HG03060 (cell line): ENCODE measurements around the gene ST3GAL3.

ENCODE experiments used
- ATAC-seq: cut with Tn5 transposase; IDR thresholded peaks from one replicate; pipeline ENCODE4 v1.9.1; 2021; ENCODE audit warnings: low read depth, moderate number of reproducible peaks; ENCODE audit not compliant: unreplicated experiment

The ST3GAL3 gene, protein sequence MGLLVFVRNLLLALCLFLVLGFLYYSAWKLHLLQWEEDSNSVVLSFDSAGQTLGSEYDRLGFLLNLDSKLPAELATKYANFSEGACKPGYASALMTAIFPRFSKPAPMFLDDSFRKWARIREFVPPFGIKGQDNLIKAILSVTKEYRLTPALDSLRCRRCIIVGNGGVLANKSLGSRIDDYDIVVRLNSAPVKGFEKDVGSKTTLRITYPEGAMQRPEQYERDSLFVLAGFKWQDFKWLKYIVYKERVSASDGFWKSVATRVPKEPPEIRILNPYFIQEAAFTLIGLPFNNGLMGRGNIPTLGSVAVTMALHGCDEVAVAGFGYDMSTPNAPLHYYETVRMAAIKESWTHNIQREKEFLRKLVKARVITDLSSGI

DNA sequence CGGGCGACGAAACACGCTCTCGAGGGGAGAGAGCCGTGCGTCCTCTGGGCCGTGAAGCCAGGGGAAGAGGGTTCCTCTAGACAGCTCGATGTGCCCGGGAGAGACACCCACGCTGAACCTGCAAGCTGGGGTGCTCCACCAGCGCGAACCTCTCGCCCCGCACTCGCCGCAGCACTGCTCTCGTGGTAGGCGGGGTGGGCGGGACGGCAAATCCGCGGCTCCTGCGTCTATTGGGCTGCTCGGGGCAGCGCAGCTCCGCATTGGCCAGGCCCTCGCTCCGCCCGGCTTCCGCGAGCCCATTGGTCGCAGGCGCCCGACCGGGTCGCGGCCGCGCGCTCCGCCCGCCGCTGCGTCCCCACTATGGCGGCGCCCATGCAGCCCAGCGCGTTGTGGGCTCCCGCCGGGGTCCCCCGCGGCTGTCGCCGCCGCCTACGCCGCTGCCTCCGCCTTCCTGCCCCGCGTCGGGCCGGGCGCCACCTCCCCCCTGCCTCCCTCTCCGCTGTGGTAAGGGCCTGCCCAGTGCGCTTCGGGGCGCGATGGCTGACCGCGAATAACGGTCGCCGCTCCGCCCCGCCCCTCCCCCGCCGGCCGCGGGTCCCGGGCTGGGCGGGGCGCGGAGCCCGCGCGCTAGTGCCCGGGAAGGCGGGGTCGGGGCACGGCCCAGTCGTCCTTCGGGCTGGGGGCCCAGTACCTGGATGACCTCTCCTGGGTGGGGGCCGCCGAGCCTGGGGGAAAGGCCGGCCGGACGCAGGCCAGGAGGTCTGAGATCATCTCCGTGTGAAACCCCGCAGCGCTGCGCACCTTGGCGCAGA, at the start of gene ST3GAL3:
ST3GAL3 (plus strand) TSS at position 347 of the 812 bp plus-strand sequence. CDS start 28,727 bp downstream, outside the sequence.
- peak; percentile 59 for ATAC-seq

DNA sequence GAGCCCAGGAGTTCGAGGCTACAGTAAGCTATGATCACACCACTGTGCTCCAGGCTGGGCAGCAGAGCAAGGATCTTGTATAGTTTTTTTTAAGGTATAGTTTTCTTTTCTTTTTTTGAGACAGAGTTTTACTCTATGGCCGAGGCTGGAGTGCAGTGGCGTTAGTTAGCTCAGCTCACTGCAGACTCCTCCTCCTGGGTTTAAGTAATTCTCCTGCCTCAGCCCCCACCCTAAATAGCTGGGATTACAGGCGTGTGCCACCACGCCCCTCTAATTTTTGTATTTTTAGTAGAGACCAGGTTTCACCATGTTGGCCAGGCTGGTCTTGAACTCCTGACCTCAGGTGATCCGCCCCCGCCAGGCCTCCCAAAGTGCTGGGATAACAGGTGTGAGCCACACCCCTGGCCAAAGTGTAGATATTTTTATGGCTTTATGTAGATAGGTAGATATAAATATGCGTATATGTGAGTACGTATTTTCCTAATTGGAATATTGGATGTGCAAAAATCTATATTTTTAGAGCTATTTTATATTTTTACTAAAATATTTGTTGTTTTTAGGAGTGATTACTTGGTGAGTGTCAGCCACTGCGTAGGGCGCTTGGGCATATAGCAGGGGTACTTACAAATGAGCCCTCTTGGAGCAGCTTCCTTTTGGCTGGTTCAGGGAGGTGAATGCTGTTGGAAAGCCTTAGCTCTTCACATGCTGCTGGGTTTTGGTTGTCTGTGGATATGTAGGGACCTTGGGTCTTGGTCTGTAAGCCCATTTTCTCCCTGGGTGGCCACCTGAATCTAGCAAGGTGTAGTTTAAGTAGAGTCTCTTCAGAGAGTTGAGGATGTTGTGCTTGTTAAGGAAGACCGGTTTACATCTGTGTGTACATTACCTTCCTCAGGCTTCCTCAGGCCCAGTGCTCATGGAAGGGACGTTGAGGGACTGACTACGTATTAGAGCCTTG, 47.8 kb upstream of the ST3GAL3 start:
- no peak for ATAC-seq

DNA sequence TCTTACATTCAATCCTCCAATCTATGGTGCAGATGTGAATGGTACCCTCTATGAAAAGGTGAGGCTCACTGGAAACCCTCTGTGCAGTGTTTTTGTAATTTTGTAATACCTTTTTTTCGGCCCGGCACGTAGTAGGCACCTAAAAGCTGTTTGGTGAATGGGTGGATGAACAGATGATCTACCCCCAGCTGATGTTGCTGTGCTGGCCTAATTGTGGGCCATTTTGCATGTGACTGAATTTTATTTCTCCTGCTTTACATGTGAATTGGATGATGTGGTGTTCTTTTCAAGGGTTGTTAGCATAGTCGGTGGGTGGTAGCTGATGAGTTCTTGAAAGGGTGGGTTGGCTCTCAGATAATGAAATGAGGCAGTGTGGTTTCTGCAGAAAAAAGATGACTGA, 47.0 kb upstream of the ST3GAL3 start:
- no peak for ATAC-seq

DNA sequence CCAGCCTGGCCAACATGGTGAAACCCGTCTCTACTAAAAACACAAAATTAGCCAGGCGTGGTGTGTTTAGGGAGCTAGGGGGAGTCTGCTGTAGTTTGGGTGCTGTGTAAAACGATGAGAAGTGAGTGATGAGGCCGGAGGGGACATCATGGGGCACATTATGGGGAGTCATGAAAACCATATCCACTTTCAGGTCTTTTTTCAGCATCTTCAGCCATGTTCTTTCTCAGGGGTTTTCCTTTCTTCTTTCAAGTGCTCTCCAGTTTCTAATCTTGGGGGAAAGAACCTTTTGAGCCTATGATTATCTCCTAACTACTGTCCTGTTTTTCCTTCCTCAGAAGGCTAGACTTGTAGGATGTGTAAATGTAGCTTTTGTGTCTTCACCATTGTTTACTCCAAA, 43.0 kb upstream of the ST3GAL3 start:
- no peak for ATAC-seq

DNA sequence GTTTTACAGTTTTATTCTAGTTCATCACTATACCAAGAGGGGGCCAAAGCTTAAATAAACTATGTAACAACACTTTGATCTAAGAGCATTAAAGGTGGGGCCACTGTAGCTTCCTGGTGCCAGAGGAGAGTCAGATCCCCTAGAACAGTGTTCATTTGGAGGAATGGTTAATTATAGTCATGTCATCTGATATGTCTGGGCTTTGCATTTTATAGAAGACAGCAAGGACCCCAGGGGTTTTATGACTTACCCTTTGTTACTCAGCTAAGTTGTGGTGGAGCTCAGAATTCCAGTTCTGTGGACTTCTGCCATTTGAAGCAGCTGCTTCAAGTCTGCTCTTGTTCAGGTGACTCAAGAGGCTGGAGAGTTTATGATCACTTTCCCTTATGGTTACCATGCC, 40.7 kb upstream of the ST3GAL3 start:
- ATAC-seq, result no peak

DNA sequence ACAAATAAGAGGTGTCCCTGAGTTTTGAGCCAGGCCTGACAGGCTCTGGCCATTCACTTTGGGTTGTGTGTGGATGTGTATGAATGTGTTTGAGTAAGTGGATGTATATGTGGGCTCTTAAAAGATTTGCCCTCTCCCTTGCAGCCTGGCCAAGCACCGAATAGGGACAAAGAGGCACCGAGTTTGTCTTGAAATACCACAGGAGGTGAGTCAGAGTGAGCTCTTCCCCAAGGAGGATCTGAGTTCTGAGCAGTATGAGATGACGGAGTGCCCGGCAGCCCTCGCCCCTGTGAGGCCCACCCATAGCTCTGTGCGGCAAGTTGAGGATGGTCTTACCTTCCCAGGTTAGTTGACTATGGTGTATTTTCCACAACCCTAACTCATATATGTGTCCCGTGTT, 38.4 kb upstream of the ST3GAL3 start:
- no peak for ATAC-seq

DNA sequence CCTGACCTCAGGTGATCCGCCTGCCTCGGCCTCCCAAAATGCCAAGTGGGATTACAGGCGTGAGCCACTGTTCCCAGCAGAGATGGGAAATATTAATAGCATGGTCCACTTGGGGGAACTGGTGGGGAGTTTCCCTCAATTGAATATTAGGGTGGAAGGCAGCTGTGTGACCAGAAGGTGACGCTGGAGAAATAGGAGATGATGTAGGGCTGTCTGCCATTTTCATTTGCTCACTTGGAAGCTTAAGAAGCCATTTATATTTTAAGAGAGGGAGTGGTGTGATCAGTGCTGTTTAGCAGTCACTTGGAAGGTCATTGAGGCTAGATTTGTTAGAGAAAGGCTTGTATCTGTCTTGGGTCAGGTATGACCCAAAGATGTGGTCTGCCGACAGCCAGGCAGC, 37.5 kb upstream of the ST3GAL3 start:
- no peak for ATAC-seq

DNA sequence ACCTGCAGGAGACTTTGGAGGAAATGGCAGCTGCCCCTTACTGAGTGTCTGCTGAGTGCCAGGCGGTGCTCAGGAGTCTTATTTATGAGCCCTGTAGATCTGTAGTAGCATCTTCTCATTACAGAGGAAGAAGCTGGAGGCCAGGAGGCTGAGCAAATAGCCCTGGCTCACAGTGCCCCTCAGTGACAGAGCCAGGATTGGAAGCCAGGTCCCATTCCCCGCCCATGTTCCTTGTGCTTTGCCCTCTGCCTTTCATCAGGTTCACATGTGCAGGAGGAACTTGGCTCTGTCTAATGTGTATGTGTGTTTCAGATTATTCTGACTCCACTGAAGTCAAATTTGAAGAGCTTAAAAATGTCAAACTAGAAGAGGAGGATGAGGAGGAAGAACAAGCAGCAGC, 36.1 kb upstream of the ST3GAL3 start:
- ATAC-seq, result no peak

DNA sequence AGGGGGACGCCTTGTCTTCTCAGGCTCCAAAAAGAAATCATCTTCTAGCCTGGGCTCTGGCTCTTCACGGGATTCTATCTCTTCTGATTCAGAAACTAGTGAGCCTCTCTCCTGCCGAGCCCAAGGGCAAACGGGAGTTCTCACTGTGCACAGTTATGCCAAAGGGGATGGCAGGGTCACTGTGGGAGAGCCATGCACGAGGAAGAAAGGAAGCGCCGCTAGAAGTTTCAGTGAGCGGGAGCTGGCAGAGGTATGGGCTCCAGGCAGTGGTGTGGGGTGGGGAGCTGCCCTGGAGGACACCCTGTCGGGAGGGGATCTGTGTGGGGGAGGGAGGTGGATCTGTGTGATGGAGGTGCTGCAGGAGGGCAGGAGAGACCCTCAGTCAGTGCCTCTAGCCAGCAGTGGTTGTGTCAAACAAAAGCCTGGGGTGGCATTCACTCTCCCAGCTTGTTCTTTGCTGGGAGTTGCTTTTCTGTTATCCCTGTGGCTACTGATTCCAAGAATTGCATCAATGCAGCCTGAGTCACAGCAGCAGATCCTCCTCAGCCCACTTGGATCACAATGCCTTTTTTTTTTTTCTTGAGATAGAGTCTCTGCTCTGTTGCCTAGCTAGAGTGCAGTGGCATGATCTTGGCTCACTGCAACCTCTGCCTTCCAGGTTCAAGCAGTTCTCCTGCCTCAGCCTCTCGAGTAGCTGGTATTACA, 35.6 kb upstream of the ST3GAL3 start:
- ATAC-seq, result no peak

DNA sequence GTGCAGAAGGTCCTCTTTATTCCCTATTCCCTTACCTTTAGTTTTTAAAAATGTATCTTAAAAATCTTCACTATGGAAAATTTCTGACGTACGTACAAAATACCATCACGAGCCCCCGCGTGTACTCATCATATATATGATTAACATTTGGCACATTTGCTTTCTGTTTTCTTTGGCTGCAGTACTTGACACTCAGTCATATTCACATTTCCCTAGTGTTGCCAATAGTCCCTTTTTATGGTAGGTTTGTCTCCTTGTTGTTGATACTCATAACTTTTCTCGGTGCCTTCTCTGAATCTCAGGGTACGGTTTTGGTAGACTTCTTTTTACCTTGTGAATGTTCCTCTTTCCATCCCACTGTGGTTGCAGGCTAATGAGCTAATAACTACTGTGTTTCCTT, 34.1 kb upstream of the ST3GAL3 start:
- no peak for ATAC-seq

DNA sequence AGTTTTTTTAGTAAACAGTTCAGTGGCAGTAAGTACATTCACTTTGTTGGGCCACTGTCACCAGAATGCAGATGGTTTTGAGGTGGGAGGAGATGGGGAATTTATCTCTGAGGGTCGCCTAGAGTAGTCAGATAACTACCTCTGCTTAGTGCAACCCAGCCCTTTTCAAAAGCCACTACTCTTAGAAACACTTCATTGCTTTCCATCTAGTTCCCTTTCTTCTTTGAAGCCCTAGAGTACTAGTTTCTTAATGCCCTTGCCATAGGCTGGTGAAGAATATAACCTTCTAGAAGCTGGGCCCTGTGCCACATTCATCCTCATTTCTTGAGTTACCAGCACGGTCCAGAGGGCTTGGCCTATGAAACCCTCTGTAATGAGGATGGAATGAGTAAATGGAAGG, 28.4 kb upstream of the ST3GAL3 start:
- no peak for ATAC-seq

DNA sequence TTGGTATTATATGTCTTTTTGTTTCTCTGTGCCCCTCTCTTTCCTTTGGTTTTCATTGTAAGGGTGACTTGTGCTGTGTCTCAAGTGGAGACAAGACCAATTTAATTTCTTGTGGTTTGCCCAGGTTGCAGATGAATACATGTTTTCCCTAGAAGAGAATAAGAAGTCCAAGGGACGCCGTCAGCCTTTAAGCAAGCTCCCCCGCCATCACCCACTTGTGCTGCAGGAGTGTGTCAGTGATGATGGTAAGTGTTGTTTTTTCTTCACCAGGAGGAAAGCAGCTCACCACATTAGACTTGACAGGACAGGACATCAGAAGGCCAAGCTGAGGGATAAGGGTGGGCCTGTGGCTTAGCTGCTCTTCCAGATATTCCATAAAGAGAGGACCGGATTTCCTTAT, 23.8 kb upstream of the ST3GAL3 start:
- ATAC-seq, result no peak

DNA sequence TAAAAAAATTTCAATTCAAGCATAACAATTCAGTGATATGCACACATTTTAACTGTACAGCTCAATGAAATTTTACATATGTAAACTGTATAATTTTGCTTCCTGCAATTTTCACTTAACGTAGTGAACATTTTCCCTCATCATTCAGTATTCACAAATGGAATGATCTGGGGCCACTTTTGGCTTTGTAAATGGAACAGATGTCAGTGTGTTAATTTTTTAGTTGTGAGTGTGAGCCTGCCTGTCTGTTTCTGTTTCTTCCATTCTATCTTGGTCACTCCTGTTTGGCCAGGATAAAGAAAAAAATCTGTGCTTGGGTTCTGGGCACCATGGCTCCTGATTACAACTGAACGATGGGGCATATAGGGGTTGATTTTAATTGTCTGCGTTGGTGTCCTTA, 20.5 kb upstream of the ST3GAL3 start:
- ATAC-seq, result no peak

DNA sequence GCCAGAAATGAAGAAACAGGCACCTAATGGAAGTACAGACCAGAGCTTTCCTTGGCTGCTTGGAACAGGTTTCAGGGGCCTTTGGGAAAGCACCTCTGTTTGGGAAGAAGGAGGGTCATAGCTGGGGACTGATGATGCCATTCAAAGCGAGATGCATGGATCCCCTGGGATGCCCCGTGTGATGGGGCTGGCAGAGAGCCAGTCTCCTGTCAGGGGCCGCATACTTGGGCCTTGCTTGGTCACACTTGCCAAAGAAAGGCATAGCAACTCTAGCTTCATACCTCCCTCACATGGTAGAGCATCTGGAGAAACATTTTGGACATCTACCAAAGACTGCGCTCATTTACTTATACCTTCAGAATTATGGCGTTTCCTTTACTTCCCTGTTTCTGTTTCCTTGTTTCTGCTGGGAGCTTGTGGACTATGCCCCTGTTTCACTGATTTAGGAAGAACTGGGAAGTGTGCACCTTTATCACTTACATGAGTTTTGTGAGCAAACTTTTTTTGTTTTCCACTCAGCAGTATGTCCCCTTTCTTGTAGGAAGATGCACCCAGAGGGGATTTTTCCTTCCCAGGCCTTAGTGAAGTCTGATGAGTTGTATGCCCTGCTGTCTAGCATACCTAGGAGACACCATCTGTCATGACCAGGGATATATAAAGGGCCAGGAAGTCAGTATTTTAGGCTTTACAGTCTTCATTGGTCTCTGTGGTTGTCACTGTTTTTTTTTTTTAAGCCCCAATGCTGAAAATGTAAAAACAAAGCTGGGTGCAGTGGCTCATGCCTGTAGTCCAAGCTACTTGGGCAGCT, 19.8 kb upstream of the ST3GAL3 start:
- ATAC-seq, result no peak

DNA sequence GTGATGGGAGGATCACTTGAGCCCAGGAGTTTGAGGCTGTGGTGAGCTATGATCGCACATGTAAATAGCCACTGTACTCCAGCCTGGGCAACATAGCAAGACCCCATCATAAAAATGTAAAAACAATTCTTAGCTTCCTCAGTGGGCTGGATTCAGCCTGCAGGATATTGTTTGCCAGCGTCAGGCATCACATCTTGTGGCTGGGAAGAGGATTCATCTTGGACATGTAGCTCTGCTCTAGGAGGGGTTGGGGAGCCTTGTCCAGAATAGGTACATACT, 19.3 kb upstream of the ST3GAL3 start:
- no peak for ATAC-seq

DNA sequence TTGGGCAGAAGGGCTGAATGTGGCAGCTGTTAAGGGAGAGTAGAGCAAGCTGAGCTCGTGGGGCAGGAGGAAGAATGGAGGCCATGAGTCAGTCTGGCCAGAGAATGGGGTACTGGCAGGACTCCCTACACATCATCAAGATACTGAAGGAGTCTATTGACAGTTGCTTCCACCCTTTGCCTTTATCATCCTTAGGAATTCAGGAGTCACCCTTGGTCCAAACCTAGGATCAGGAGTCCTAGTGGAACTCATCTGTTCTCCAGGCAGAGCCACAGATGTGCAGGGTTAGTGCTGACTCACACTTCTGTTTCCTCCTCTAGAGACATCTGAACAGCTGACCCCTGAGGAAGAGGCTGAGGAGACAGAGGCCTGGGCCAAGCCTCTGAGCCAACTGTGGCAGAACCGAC, 18.7 kb upstream of the ST3GAL3 start:
- ATAC-seq, result no peak

DNA sequence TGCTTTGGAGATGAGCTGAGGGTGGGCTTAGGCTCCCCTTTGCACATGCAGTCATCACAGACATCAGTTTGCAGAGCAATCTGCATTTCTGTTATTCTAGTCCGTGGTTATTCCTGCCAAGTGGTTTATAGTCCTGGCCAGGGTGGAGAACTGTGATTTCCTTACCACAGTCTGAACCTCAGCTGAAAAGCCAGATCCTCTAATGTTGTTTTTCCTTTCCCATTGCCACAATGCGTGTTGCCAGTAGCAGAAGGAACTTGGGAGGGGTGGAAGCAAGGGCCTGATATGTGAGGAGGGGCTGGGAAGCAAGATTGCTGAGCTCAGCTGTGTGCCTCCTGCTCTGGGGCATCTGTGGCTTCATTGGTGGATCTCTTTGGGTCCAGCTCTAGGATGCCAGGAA, 18.0 kb upstream of the ST3GAL3 start:
- ATAC-seq, result no peak

DNA sequence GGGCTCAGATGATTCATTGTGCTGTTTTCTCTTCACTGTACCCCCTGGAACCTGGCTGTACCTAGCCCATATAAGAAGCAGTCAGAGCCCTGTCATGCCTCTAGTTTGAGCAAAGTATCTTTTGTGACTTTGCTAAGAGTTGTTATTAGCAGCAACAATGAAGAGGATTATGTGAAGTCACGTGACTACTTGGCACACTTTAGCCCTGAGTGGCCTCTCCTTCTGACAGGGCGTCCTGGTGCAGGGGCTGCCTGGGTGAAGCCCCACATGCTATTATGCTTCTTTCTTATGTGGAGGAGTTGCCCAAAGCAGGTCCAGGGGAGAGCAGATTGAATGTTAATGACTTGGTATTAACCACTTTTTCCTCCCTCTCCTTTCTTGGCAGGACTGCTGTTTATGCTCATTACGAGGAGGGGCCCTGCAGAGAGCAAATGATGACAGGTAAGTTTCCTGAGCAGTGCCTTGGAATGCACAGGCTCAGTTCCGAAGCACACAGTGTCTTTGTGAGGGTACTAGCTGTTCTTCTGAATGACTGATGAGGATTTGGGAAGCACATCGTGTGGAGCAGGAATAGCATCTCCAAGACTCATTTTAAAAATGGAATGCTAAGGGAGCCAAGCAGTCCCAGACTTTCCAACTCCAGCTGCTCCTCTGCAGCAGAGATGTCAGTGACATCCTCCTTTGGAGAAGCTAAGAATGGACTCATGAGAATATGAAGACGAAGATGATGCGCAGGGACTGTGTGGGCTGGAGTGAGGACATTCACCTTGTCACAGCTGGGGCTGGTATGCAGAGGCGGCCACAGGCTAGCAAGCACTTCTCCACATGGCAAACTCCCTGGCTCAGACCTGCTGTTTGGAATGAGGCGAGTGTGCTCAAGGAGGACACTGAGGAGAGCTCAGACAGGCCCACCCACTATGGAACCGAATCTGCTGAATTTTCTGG, 15.2 kb upstream of the ST3GAL3 start:
- no peak for ATAC-seq

DNA sequence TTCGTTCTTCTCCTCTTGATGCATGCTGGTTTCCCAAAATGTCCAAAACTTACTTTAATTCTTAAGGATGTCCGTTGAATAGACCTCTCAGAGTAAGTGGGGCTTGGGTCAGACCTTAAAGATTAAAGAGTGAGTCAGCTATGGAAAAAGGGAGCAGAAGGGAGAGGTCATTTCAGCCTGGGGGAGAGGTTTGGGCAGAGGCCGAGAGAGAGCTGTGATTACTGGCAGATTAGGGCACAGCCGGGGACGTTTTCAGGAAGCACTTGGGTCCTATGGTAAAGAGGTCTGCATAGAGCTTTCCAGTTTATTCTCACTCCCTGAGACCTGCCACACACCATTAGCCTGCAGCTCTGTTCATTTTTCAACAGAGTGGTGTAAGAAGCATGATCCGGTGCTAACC, 14.0 kb upstream of the ST3GAL3 start:
- no peak for ATAC-seq
